ENCODE results near the gene CFAP126.
A peak's percentile ranks its signal among the peaks of the same experiment; 100 is the strongest.

CFAP126 gene

GRCh38 chr1:161382214-161383019 lies 14.7 kb upstream of the CFAP126 start:
- DNase-seq (ENCODE audit: extremely low read depth, insufficient read length) = no peak
- TF ChIP-seq CTCF (IDR thresholded peaks at IDR 0.05; ENCODE audit: insufficient read depth, low read length, poor library complexity, severe bottlenecking) = peak; percentile 53
- Histone ChIP-seq H3K27me3 (replicated peaks; ENCODE audit: control insufficient read depth, insufficient read depth, low read length) (no peaks in the 10 kb centered on the region), H3K36me3 (ENCODE audit: control insufficient read depth, insufficient read depth, low read length) (no peaks in the 10 kb centered on the region), H3K4me3 (replicated peaks; ENCODE audit: low read depth, low read length) (no peak overlapping the region)

- DNase-seq (ENCODE audit: extremely low read depth, insufficient read length) = no peak
- no peak overlapping the region for H3K4me3 ChIP-seq (replicated peaks; ENCODE audit: low read depth, low read length)
- H3K27me3 ChIP-seq (replicated peaks; ENCODE audit: control insufficient read depth, insufficient read depth, low read length) = no peaks in the 10 kb centered on the region
- H3K36me3 ChIP-seq (ENCODE audit: control insufficient read depth, insufficient read depth, low read length) = no peaks in the 10 kb centered on the region
- no peak for TF ChIP-seq CTCF (IDR thresholded peaks at IDR 0.05; ENCODE audit: insufficient read depth, low read length, poor library complexity, severe bottlenecking)
Measured at GRCh38 chr1:161381707-161382106, 14.0 kb upstream of the CFAP126 start.

- TF ChIP-seq CTCF (IDR thresholded peaks at IDR 0.05; ENCODE audit: insufficient read depth, low read length, poor library complexity, severe bottlenecking) = no peak
- DNase-seq (ENCODE audit: extremely low read depth, insufficient read length) = no peak
- no peaks in the 10 kb centered on the region for H3K27me3 ChIP-seq (replicated peaks; ENCODE audit: control insufficient read depth, insufficient read depth, low read length)
- H3K4me3 ChIP-seq (replicated peaks; ENCODE audit: low read depth, low read length) = no peak overlapping the region
- no peaks in the 10 kb centered on the region for H3K36me3 ChIP-seq (ENCODE audit: control insufficient read depth, insufficient read depth, low read length)
Measured at GRCh38 chr1:161379071-161379470, 11.4 kb upstream of the CFAP126 start.

- no peak for DNase-seq (ENCODE audit: extremely low read depth, insufficient read length)
- no peak for TF ChIP-seq CTCF (IDR thresholded peaks at IDR 0.05; ENCODE audit: insufficient read depth, low read length, poor library complexity, severe bottlenecking)
- H3K27me3 ChIP-seq (replicated peaks; ENCODE audit: control insufficient read depth, insufficient read depth, low read length) = no peaks in the 10 kb centered on the region
- H3K36me3 ChIP-seq (ENCODE audit: control insufficient read depth, insufficient read depth, low read length) = no peaks in the 10 kb centered on the region
- no peak overlapping the region for H3K4me3 ChIP-seq (replicated peaks; ENCODE audit: low read depth, low read length)
Measured at GRCh38 chr1:161378014-161378413, 10.3 kb upstream of the CFAP126 start.

GRCh38 chr1:161374373-161374772 lies 6.7 kb upstream of the CFAP126 start:
- no peaks in the 10 kb centered on the region for H3K36me3 ChIP-seq (ENCODE audit: control insufficient read depth, insufficient read depth, low read length)
- no peaks in the 10 kb centered on the region for H3K27me3 ChIP-seq (replicated peaks; ENCODE audit: control insufficient read depth, insufficient read depth, low read length)
- DNase-seq (ENCODE audit: extremely low read depth, insufficient read length) = no peak
- H3K4me3 ChIP-seq (replicated peaks; ENCODE audit: low read depth, low read length) = no peak overlapping the region
- TF ChIP-seq CTCF (IDR thresholded peaks at IDR 0.05; ENCODE audit: insufficient read depth, low read length, poor library complexity, severe bottlenecking) = peak; percentile 8

Measured in GM06990 (cell line).